GM10266 (cell line): Measurements from ENCODE around the gene CHADL.

Experiments
- DNase-seq: peaks from one replicate; pipeline ENCODE4 v3.0.0; 2012; ENCODE audit errors: extremely low spot score
- CTCF ChIP-seq: IDR thresholded peaks from 2 replicates; pipeline ENCODE4 v1.5.1; 2012; ENCODE audit warnings: mild to moderate bottlenecking, low read depth; ENCODE audit not compliant: control insufficient read depth, insufficient read depth; ENCODE audit errors: missing control alignments

Gene CHADL

GRCh38 chr22:41256254-41257253 is 15.8 kb upstream of the CHADL start:
- TF ChIP-seq CTCF = no peak
- DNase-seq = no peak

GRCh38 chr22:41254230-41254629 is 13.5 kb upstream of the CHADL start:
- TF ChIP-seq CTCF = no peak
- DNase-seq = no peak

GRCh38 chr22:41252365-41252764 is 11.6 kb upstream of the CHADL start:
- no peak for DNase-seq
- TF ChIP-seq CTCF = no peak

GRCh38 chr22:41250127-41250526 is 9.4 kb upstream of the CHADL start:
- no peak for TF ChIP-seq CTCF
- no peak for DNase-seq

- no peak for DNase-seq
- no peak for TF ChIP-seq CTCF
Observed at GRCh38 chr22:41249442-41249841, 8.7 kb upstream of the CHADL start.

GRCh38 chr22:41248758-41249157 is 8.0 kb upstream of the CHADL start:
- TF ChIP-seq CTCF = no peak
- no peak for DNase-seq

- no peak for TF ChIP-seq CTCF
- no peak for DNase-seq
Observed at GRCh38 chr22:41248314-41248713, 7.6 kb upstream of the CHADL start.
